GM13976 (cell line): ENCODE data around the gene ATXN7L1.

Experiments used
- DNase-seq: peaks from one replicate; pipeline ENCODE4 v3.0.0; 2012; ENCODE audit warnings: low spot score
- in situ Hi-C: fragments of 300-500 bp; cut with MboI; formaldehyde crosslinking; loops from one replicate; pipeline ENCODE4 v1.12.0; 2022; ENCODE audit warnings: low sequenced_read_pairs, mixed read lengths, inconsistent platforms; ENCODE audit not compliant: unreplicated experiment
- TF ChIP-seq, protein P1 (sequence below): IDR thresholded peaks from 2 replicates; pipeline ENCODE4 v1.5.1; 2012; ENCODE audit warnings: borderline replicate concordance, mild to moderate bottlenecking; ENCODE audit not compliant: insufficient read depth; ENCODE audit errors: extremely low read depth, missing control alignments, control extremely low read depth

Gene ATXN7L1

DNA sequence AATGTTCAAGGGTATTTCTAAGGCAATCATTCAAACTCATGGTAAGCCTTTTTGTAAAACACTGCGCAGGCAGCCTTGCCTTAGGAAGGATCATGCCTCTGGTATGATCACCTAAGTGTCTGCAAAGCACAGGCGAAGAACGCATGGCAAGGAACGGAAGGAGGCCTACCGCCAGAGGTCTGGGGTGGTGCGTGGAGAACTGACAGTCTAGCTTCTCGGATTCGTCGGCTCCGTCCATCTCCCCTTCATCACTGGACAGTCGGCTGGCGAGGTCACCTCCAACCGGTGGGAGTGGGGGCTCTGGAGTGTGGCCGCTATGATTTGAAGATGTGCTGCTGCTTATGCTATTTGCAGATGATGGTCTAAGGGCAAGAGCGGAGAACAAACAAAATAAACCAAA, 252.5 kb downstream of the ATXN7L1 start:
- TF ChIP-seq, protein P1, sequence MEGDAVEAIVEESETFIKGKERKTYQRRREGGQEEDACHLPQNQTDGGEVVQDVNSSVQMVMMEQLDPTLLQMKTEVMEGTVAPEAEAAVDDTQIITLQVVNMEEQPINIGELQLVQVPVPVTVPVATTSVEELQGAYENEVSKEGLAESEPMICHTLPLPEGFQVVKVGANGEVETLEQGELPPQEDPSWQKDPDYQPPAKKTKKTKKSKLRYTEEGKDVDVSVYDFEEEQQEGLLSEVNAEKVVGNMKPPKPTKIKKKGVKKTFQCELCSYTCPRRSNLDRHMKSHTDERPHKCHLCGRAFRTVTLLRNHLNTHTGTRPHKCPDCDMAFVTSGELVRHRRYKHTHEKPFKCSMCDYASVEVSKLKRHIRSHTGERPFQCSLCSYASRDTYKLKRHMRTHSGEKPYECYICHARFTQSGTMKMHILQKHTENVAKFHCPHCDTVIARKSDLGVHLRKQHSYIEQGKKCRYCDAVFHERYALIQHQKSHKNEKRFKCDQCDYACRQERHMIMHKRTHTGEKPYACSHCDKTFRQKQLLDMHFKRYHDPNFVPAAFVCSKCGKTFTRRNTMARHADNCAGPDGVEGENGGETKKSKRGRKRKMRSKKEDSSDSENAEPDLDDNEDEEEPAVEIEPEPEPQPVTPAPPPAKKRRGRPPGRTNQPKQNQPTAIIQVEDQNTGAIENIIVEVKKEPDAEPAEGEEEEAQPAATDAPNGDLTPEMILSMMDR = no peak
- DNase-seq = no peak
- in situ Hi-C loops = no loop called here

DNA sequence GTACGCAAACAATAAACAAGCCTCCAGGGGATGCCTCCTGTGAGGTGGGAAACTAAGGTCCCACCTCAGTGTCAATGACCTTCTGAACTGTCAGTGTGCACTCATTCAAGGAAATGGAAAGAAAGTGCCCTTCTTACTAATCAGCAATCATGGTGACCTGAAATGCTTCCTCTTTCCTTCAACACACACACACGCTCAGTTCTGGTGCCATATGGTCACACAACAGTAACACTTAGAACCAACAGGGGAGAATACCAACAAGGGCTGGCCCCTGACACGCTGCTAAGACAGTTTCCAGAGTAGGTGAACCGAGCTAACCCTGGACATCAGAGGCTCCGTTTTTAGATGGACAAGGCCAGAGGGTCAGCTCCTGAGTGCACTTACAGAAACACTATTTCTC, 253.0 kb downstream of the ATXN7L1 start:
- in situ Hi-C loops = no loop called here
- TF ChIP-seq, protein P1 = no peak
- DNase-seq = no peak

DNA sequence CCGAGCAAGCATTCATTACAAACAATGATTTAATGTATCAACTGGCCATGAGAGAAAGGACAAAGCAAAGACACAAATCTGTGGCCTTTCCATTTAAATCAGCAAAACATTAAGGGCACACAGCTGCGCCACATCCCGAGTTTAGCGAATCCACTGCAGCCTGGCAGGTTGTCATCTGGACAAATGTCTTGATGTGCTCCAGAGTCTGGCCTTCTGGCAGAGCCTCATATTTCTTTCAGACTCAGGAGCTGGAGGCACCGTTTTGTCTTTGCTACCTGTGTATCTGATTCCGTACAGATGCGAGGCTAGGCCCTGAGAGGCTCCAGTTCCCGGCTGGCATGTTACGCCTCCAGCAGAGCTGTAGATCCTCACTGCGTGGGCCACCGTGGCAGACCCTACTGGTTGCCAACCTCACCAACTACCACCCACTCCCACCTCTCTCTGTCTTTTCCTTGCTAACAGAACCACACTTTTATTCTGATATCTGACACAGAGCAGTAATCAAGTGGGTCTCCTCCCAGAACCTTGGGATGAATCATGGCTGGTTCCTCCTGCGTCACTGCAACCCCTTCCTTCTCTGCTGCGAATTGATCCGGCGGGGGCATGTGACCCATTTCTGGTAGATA, 254.2 kb downstream of the ATXN7L1 start:
- in situ Hi-C loops = no loop called here
- TF ChIP-seq, protein P1 = no peak
- DNase-seq = no peak

DNA sequence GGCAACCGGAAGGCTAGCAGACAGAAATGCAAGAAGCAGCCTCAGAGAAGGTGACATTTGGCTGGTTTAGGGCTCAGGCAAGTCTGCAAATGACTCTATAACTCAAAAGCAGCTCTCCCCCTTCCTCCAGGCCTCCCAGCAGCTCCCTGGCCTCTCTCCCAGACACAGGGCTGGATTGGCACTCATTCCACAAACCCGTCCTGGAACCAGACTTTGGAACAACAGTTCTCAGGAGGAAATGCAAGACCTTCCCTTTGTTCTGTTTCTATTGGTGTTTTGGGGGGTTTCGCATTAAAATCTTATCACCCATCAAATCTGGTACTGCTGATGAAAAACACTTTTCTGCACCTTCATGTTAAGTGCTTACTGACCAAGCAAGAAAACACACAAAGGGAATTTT, 254.8 kb downstream of the ATXN7L1 start:
- in situ Hi-C loops = no loop called here
- TF ChIP-seq, protein P1 = no peak
- DNase-seq = no peak

DNA sequence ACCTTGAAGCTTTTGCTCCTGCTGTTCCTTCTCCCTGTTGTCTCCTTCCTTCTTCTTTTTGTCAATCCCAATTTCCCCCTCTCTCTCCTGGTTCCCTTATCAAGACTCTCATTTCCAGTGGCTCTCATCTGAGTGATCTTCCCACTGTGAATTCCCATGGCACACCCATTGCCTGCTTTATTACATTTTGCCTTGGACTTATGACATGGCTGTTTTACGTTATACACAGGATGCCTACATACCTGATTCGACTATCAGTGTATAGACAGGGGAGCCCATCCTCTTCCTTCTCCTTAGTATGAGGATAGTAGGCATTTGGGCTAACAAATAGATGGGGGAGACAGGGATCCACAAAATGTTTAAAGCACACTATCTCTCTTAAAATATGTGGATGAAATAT, 255.2 kb downstream of the ATXN7L1 start:
- in situ Hi-C loops = no loop called here
- no peak for DNase-seq
- TF ChIP-seq, protein P1 = no peak

DNA sequence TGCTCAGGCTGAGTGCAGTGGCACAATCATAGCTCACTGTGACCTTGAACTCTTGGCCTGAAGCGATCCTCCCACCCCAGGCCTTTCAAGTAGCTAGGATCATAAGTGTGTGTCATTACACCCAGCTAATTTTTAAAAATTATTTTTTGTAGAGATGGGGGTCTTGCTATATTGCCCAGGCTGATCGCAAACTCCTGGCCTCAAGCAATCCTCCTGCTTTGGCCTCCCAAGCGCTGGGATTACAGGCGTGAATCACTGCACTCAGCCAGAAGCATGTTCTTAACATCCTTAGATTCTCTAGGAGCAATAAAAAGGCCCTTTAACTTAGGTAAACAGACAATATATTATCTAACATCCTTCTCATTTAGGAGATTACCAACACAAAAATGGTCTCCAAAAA, 256.8 kb downstream of the ATXN7L1 start:
- TF ChIP-seq, protein P1 = no peak
- in situ Hi-C loops = no loop called here

DNA sequence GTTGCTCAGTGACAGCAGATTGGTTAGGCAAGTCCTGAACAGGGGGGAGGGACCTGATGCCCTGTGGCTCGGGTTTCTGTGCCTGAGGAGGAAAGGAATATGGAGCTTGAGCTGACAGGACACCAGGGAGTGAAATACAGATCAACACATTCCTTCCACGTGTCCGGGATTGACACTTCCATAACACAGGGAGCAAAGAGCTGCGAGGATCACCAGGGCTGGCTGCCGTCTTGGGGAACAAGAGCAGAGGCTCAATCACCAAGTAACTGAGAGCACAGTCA, 258.4 kb downstream of the ATXN7L1 start:
- in situ Hi-C loops = no loop called here
- no peak for DNase-seq
- TF ChIP-seq, protein P1 = no peak

More for the DNA sequence above, 256.8 kb downstream of the ATXN7L1 start:
- no peak for DNase-seq
